Measurements from ENCODE around the gene CENPO. TPM values are rescaled to one million over a fixed set of nuclear protein-coding genes. Genes with fewer than 3 reads are reported as not detected.
A peak's percentile ranks its signal among the peaks of the same experiment; 100 is the strongest.
"Not testable (repeated sequence)": the region's sequence is repeated elsewhere in the genome, so short reads cannot be mapped to it uniquely, and the experiment has no call there.

CENPO gene
- total RNA-seq, 1 donor from 2014 or later, result 1.6 TPM

- no peak overlapping the region for H3K4me3 ChIP-seq (ENCODE audit: low read depth, low read length)
- no peak for TF ChIP-seq CTCF (IDR thresholded peaks at IDR 0.05; ENCODE audit: insufficient read depth, low read length, severe bottlenecking)
- peaks cover 5% of the 10 kb centered on the region for H3K36me3 ChIP-seq (ENCODE audit: control insufficient read depth, insufficient read depth, low read length)
- FAIRE-seq, result no peak
- no peaks in the 10 kb centered on the region for H3K27me3 ChIP-seq (ENCODE audit: control insufficient read depth, insufficient read depth, low read length)
- no peak for DNase-seq (ENCODE audit: low read depth)
Observed at GRCh38 chr2:24834733-24835395, 41.6 kb downstream of the CENPO start.

GRCh38 chr2:24835411-24835810 lies 42.2 kb downstream of the CENPO start:
- H3K27me3 ChIP-seq (ENCODE audit: control insufficient read depth, insufficient read depth, low read length); H3K4me3 ChIP-seq (ENCODE audit: low read depth, low read length); FAIRE-seq; H3K36me3 ChIP-seq (ENCODE audit: control insufficient read depth, insufficient read depth, low read length): not testable (repeated sequence)
- peak; percentile 71 for DNase-seq (ENCODE audit: low read depth)

- no peak for TF ChIP-seq CTCF (IDR thresholded peaks at IDR 0.05; ENCODE audit: insufficient read depth, low read length, severe bottlenecking)
- H3K27me3 ChIP-seq (ENCODE audit: control insufficient read depth, insufficient read depth, low read length), result no peaks in the 10 kb centered on the region
- DNase-seq (ENCODE audit: low read depth) (no peak), FAIRE-seq (no peak)
- no peak overlapping the region for H3K4me3 ChIP-seq (ENCODE audit: low read depth, low read length)
- H3K36me3 ChIP-seq (ENCODE audit: control insufficient read depth, insufficient read depth, low read length), result peaks cover 7% of the 10 kb centered on the region
Observed at GRCh38 chr2:24836206-24836605, 43.0 kb downstream of the CENPO start.

- Histone ChIP-seq H3K36me3 (ENCODE audit: control insufficient read depth, insufficient read depth, low read length) (peaks cover 7% of the 10 kb centered on the region), H3K27me3 (ENCODE audit: control insufficient read depth, insufficient read depth, low read length) (no peaks in the 10 kb centered on the region), H3K4me3 (ENCODE audit: low read depth, low read length) (no peak overlapping the region)
- FAIRE-seq (no peak), DNase-seq (ENCODE audit: low read depth) (no peak)
- no peak for TF ChIP-seq CTCF (IDR thresholded peaks at IDR 0.05; ENCODE audit: insufficient read depth, low read length, severe bottlenecking)
Observed at GRCh38 chr2:24836706-24837105, 43.5 kb downstream of the CENPO start.

- Histone ChIP-seq H3K36me3 (ENCODE audit: control insufficient read depth, insufficient read depth, low read length) (peaks cover 7% of the 10 kb centered on the region), H3K4me3 (ENCODE audit: low read depth, low read length) (no peak overlapping the region), H3K27me3 (ENCODE audit: control insufficient read depth, insufficient read depth, low read length) (no peaks in the 10 kb centered on the region)
- no peak for DNase-seq (ENCODE audit: low read depth)
- no peak for FAIRE-seq
- no peak for TF ChIP-seq CTCF (IDR thresholded peaks at IDR 0.05; ENCODE audit: insufficient read depth, low read length, severe bottlenecking)
Observed at GRCh38 chr2:24837996-24838513, 44.8 kb downstream of the CENPO start.

GRCh38 chr2:24838541-24838940 lies 45.3 kb downstream of the CENPO start:
- no peak for FAIRE-seq
- H3K27me3 ChIP-seq (ENCODE audit: control insufficient read depth, insufficient read depth, low read length), result no peaks in the 10 kb centered on the region
- no peak for DNase-seq (ENCODE audit: low read depth)
- peaks cover 7% of the 10 kb centered on the region for H3K36me3 ChIP-seq (ENCODE audit: control insufficient read depth, insufficient read depth, low read length)
- no peak for TF ChIP-seq CTCF (IDR thresholded peaks at IDR 0.05; ENCODE audit: insufficient read depth, low read length, severe bottlenecking)
- H3K4me3 ChIP-seq (ENCODE audit: low read depth, low read length), result no peak overlapping the region
